Endothelial cell of umbilical vein (primary cell): ENCODE data around the gene LYVE1. TPM values are rescaled to one million over a fixed set of nuclear protein-coding genes. Genes with fewer than 3 reads are reported as not detected.

Experiments used
- BruUV-seq: library from RNA; stranded (reverse); fragments of 400-500 nt; replicated peaks from 2 replicates; lab custom pipeline; 2021; lab: Mats Ljungman, UMichigan
- CTCF ChIA-PET: fragments of 300-600, 350-600 bp; sonication (Branson Sonifier 250); formaldehyde crosslinking; loops from one replicate; lab custom pipeline; 2021; ENCODE audit warnings: antibody characterized with exemption, inconsistent platforms; lab: Charles Lee
- POLR2A ChIA-PET: fragments of 300-600, 350-600 bp; sonication (Branson Sonifier 250); formaldehyde crosslinking; loops from one replicate; lab custom pipeline; 2021; ENCODE audit warnings: antibody characterized with exemption, inconsistent platforms; lab: Charles Lee
- DNase-seq: peaks from one replicate; pipeline ENCODE4 v3.0.0-alpha.2; 2011; ENCODE audit warnings: low read depth, low spot score
- FAIRE-seq: peaks from 2 replicates; lab custom pipeline; 2011; peaks lifted over from hg19 to GRCh38; lab: Jason Lieb, UNC
- H2AFZ ChIP-seq: 2 replicates; pipeline ENCODE4 v1.6.0; 2012; ENCODE audit warnings: low read depth, low read length, control low read depth, inconsistent platforms
- H3K27ac ChIP-seq: 2 replicates; pipeline ENCODE4 v1.5.1; 2011; ENCODE audit warnings: low read depth, mild to moderate bottlenecking, control low read depth, low read length, moderate library complexity; ENCODE audit not compliant: insufficient read depth
- H3K27me3 ChIP-seq, 2 experiments: 2 replicates each; pipeline versions ENCODE4 v1.6.0 to v1.6.1; 2011; ENCODE audit warnings: low read length in 2 of 2, mixed read lengths in 1 of 2; ENCODE audit not compliant: control insufficient read depth in 2 of 2, insufficient read depth in 2 of 2
- H3K36me3 ChIP-seq, 2 experiments: 2 replicates in 1 of 2; 3 replicates in 1 of 2; pipeline ENCODE4 v1.5.1; 2011; ENCODE audit warnings: low read length in 2 of 2, mild to moderate bottlenecking in 1 of 2, moderate library complexity in 1 of 2; ENCODE audit not compliant: control insufficient read depth in 2 of 2, insufficient read depth in 2 of 2; ENCODE audit errors: extremely low read depth in 1 of 2
- H3K4me1 ChIP-seq: 3 replicates; pipeline ENCODE4 v1.5.1; 2011; ENCODE audit warnings: mild to moderate bottlenecking, low read length; ENCODE audit not compliant: control insufficient read depth, insufficient read depth; ENCODE audit errors: extremely low read depth
- H3K4me2 ChIP-seq: 2 replicates; pipeline ENCODE4 v1.6.1; 2011; ENCODE audit warnings: low read length, control low read depth, mixed read lengths; ENCODE audit not compliant: insufficient read depth
- H3K4me3 ChIP-seq, 3 experiments: fragments of 200-600 bp in 1 of 3; sonication (generic), shearing (Covaris generic) in 1 of 3; replicated peaks in 1 of 3; 2 replicates each; pipeline ENCODE4 v1.5.1; 2011 to 2016; ENCODE audit warnings: control low read depth in 3 of 3, low read length in 3 of 3, mild to moderate bottlenecking in 2 of 3, inconsistent platforms in 1 of 3, low read depth in 1 of 3, moderate library complexity in 1 of 3; ENCODE audit not compliant: insufficient read depth in 1 of 3
- H3K79me2 ChIP-seq: 2 replicates; pipeline ENCODE4 v1.6.0; 2012; ENCODE audit warnings: low read length, inconsistent platforms; ENCODE audit not compliant: control insufficient read depth, insufficient read depth
- H3K9ac ChIP-seq: replicated peaks from 2 replicates; pipeline ENCODE3; 2011; ENCODE audit warnings: low read length, control low read depth; ENCODE audit not compliant: insufficient read depth; ENCODE audit errors: extremely low read depth
- H3K9me1 ChIP-seq: replicated peaks from 3 replicates; pipeline ENCODE4 v1.6.0; 2011; ENCODE audit warnings: mild to moderate bottlenecking, low read length; ENCODE audit not compliant: control insufficient read depth, insufficient read depth; ENCODE audit errors: extremely low read depth
- H3K9me3 ChIP-seq: replicated peaks from 2 replicates; pipeline ENCODE4 v1.5.1; 2012; ENCODE audit warnings: low read length, inconsistent platforms; ENCODE audit not compliant: control insufficient read depth, insufficient read depth
- H4K20me1 ChIP-seq: replicated peaks from 2 replicates; pipeline ENCODE3; 2011; ENCODE audit warnings: mild to moderate bottlenecking, low read length; ENCODE audit not compliant: control insufficient read depth, insufficient read depth; ENCODE audit errors: extremely low read depth
- EZH2 ChIP-seq: IDR thresholded peaks from 2 replicates; pipeline ENCODE4 v1.6.1; 2012; ENCODE audit warnings: borderline replicate concordance, low read depth, mild to moderate bottlenecking, moderate library complexity, low read length, inconsistent platforms; ENCODE audit not compliant: severe bottlenecking
- FOS ChIP-seq: IDR thresholded peaks from 2 replicates; pipeline ENCODE4 v1.6.1; 2011; ENCODE audit warnings: mild to moderate bottlenecking, low read length, moderate library complexity, borderline replicate concordance; ENCODE audit not compliant: insufficient read depth
- GATA2 ChIP-seq: IDR thresholded peaks from 2 replicates; pipeline ENCODE4 v1.7.0; 2011; ENCODE audit warnings: low read depth, mild to moderate bottlenecking, moderate library complexity, mixed read lengths, low read length; ENCODE audit not compliant: insufficient read length, insufficient read depth
- JUN ChIP-seq: IDR thresholded peaks from 2 replicates; pipeline ENCODE4 v1.6.1; 2011; ENCODE audit warnings: borderline replicate concordance, low read depth; ENCODE audit not compliant: insufficient read length, insufficient read depth
- MYC ChIP-seq: IDR thresholded peaks from one replicate; pipeline ENCODE4 v1.6.1; 2011; ENCODE audit warnings: mild to moderate bottlenecking, low read depth, low read length
- POLR2A ChIP-seq: IDR thresholded peaks from 2 replicates; pipeline ENCODE4 v1.6.1; 2012; ENCODE audit warnings: low read depth, mild to moderate bottlenecking, control low read depth, low read length
- POLR2AphosphoS5 ChIP-seq: IDR thresholded peaks from 2 replicates; pipeline ENCODE4 v1.6.1; 2012; ENCODE audit warnings: low read depth, mild to moderate bottlenecking, control low read depth, low read length, moderate library complexity; ENCODE audit not compliant: insufficient read depth
- dilution Hi-C: fragments of 300-500 bp; cut with MboI; formaldehyde crosslinking; loops from one replicate; pipeline ENCODE4 v1.15.0; 2019; ENCODE audit warnings: low sequenced_read_pairs; ENCODE audit not compliant: extremely low pct_ligation_motif_present
- intact Hi-C: fragments of 100-400 bp; cut with micrococcal nuclease; formaldehyde crosslinking; loops from one replicate; pipeline ENCODE4 v1.10.0; 2022
- polyA plus RNA-seq, 4 experiments: library from polyadenylated mRNA; depleted of rRNA in 3 of 4; stranded (reverse) in 3 of 4; unstranded in 1 of 4; fragments of >200 nt; gene quantifications; 2 replicates each; pipeline versions ENCODE4 v1.2.1 to v1.2.3, GENCODE V29; 2011 to 2012; ENCODE audit warnings: missing spikeins in 1 of 4
- total RNA-seq: library from RNA; stranded (reverse); gene quantifications from 2 replicates; pipeline ENCODE4 v1.2.3, GENCODE V29; 2021
- TF ChIP-seq, protein P1 (sequence below), 2 donors: IDR thresholded peaks; 1 replicate in 1 of 2; 2 replicates in 1 of 2; pipeline ENCODE4 v1.5.1; 2011; ENCODE audit warnings: low read length in 2 of 2, mild to moderate bottlenecking in 2 of 2, moderate library complexity in 2 of 2, control low read depth in 1 of 2, inconsistent platforms in 1 of 2, low read depth in 1 of 2; ENCODE audit not compliant: insufficient read depth in 1 of 2; ENCODE audit errors: extremely low read depth in 1 of 2
- TF ChIP-seq, protein P2 (sequence below): IDR thresholded peaks from 2 replicates; pipeline ENCODE4 v1.6.1; 2011; ENCODE audit not compliant: insufficient read depth, insufficient read length

The LYVE1 gene
- total and polyA plus RNA-seq, 2 donors (not counting 3 experiments of a cell fraction or from before 2014, with no cell fraction given): 4.6 to 7.6 TPM

- intact Hi-C loops: loop anchor here (5.0 kb wide), 1 partner anchor 880 kb away; the partner anchor contains the start of gene SWAP70
- no peak for TF ChIP-seq GATA2
- no TSS peak for BruUV-seq
These were observed 25.7 kb downstream of the LYVE1 start for GRCh38 chr11:10542776-10543175.

GRCh38 chr11:10541561-10541930 is 26.9 kb downstream of the LYVE1 start:
- peak overlapping the region; percentile 55 for H3K9ac ChIP-seq
- H3K27ac ChIP-seq: peak overlapping the region; percentile 57
- peaks cover 16% of the 10 kb centered on the region for H3K79me2 ChIP-seq
- H2AFZ ChIP-seq: peak overlapping the region; percentile 98
- no peaks in the 10 kb centered on the region for H3K9me3 ChIP-seq
- TF ChIP-seq, protein P1, sequence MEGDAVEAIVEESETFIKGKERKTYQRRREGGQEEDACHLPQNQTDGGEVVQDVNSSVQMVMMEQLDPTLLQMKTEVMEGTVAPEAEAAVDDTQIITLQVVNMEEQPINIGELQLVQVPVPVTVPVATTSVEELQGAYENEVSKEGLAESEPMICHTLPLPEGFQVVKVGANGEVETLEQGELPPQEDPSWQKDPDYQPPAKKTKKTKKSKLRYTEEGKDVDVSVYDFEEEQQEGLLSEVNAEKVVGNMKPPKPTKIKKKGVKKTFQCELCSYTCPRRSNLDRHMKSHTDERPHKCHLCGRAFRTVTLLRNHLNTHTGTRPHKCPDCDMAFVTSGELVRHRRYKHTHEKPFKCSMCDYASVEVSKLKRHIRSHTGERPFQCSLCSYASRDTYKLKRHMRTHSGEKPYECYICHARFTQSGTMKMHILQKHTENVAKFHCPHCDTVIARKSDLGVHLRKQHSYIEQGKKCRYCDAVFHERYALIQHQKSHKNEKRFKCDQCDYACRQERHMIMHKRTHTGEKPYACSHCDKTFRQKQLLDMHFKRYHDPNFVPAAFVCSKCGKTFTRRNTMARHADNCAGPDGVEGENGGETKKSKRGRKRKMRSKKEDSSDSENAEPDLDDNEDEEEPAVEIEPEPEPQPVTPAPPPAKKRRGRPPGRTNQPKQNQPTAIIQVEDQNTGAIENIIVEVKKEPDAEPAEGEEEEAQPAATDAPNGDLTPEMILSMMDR (IDR thresholded peaks at IDR 0.05; ENCODE audit: extremely low read depth in 1 of 2, insufficient read depth in 1 of 2, low read depth in 1 of 2, low read length in 2 of 2): no peak
- TF ChIP-seq EZH2 (no peak), JUN (no peak), GATA2 (no peak), POLR2AphosphoS5 (no peak), FOS (no peak), MYC (no peak), POLR2A (no peak)
- TF ChIP-seq, protein P2, sequence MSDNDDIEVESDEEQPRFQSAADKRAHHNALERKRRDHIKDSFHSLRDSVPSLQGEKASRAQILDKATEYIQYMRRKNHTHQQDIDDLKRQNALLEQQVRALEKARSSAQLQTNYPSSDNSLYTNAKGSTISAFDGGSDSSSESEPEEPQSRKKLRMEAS: no peak
- intact Hi-C loops: loop anchor here (1.0 to 5.0 kb wide), 5 partner anchors 17 to 879 kb away; partner anchors contain the start of gene SWAP70
- H3K4me2 ChIP-seq: peak overlapping the region; percentile 74
- POLR2A ChIA-PET: interaction anchor here (1.0 to 1.4 kb wide), 3 partner anchors 27 to 267 kb away, joined by 4 to 6 read pairs (median 4); partner anchors contain the start of genes ADM and EIF4G2
- peaks cover 10% of the 10 kb centered on the region for H3K4me1 ChIP-seq
- DNase-seq: no peak
- peak overlapping the region; percentile 19 to 58 (median 23) for H3K4me3 ChIP-seq
- H4K20me1 ChIP-seq: no peaks in the 10 kb centered on the region
- BruUV-seq: TSS peak; percentile 14
- no peaks in the 10 kb centered on the region for H3K27me3 ChIP-seq
- CTCF ChIA-PET: interaction anchor here (0.9 to 3.3 kb wide), 34 partner anchors 10 to 194 kb away, joined by 3 to 31 read pairs (median 6); partner anchors contain the start of gene LYVE1
- peak; percentile 15 for FAIRE-seq
- H3K9me1 ChIP-seq: no peaks in the 10 kb centered on the region
- H3K36me3 ChIP-seq: no peaks in the 10 kb centered on the region
- dilution Hi-C loops: no loop called here

More at GRCh38 chr11:10542776-10543175, 25.7 kb downstream of the LYVE1 start:
- H3K9me3 ChIP-seq: no peaks in the 10 kb centered on the region
- H3K4me1 ChIP-seq: peaks cover 10% of the 10 kb centered on the region
- no peak overlapping the region for H3K27ac ChIP-seq
- no peak overlapping the region for H3K4me3 ChIP-seq
- H2AFZ ChIP-seq: no peak overlapping the region
- peaks cover 11% of the 10 kb centered on the region for H3K79me2 ChIP-seq
- no peak for DNase-seq
- no peaks in the 10 kb centered on the region for H3K9me1 ChIP-seq
- ChIA-PET CTCF (interaction anchor here (1.6 to 3.3 kb wide), 2 partner anchors 9 to 29 kb away, joined by 3 to 20 read pairs; no protein-coding TSS in a partner anchor), POLR2A (no interaction called here)
- H4K20me1 ChIP-seq: no peaks in the 10 kb centered on the region
- H3K4me2 ChIP-seq: no peak overlapping the region
- H3K27me3 ChIP-seq: no peaks in the 10 kb centered on the region
- no peaks in the 10 kb centered on the region for H3K36me3 ChIP-seq
- dilution Hi-C loops: no loop called here
- no peak for FAIRE-seq
- H3K9ac ChIP-seq: no peak overlapping the region
